B cell (primary cell): ENCODE measurements around the gene ITPKB. TPM values are rescaled to one million over a fixed set of nuclear protein-coding genes. Genes with fewer than 3 reads are reported as not detected.

Experiments used
- ATAC-seq: fragments of 200-7000 bp; cut with Tn5 transposase; one replicate; pipeline ENCODE4 v1.10.0; 2021; ENCODE audit warnings: low read depth, mild to moderate bottlenecking, moderate number of reproducible peaks, moderate library complexity
- CTCF ChIA-PET: fragments of 350-600 bp; sonication (Branson Sonifier 250); formaldehyde crosslinking; loops from one replicate; lab custom pipeline; 2021; ENCODE audit warnings: antibody characterized with exemption, inconsistent platforms; lab: Charles Lee
- POLR2A ChIA-PET: fragments of 350-600 bp; sonication (Branson Sonifier 250); formaldehyde crosslinking; loops from one replicate; lab custom pipeline; 2021; ENCODE audit warnings: antibody characterized with exemption; lab: Charles Lee
- DNase-seq: peaks from one replicate; pipeline ENCODE4 v3.0.0; 2013
- H2AFZ ChIP-seq: 2 replicates; pipeline ENCODE4 v1.6.1; 2012; ENCODE audit warnings: mild to moderate bottlenecking, low read depth, low read length; ENCODE audit not compliant: insufficient read depth, poor library complexity, severe bottlenecking
- H3K27ac ChIP-seq, 2 donors: 1 replicate in 1 of 2; 2 replicates in 1 of 2; pipeline ENCODE4 v1.5.1; 2012 to 2013; ENCODE audit warnings: low read length in 2 of 2, mild to moderate bottlenecking in 2 of 2, moderate library complexity in 1 of 2
- H3K27me3 ChIP-seq, 4 experiments: fragments of 200-600 bp in 1 of 4; sonication (generic) in 1 of 4; replicated peaks in 1 of 4; 1 replicate in 2 of 4; 2 replicates in 2 of 4; pipeline versions ENCODE4 v1.6.1 to v1.7.0; 2013 to 2016; ENCODE audit warnings: low read length in 3 of 4, mild to moderate bottlenecking in 2 of 4, mixed read lengths in 1 of 4, moderate library complexity in 1 of 4; ENCODE audit not compliant: insufficient read depth in 4 of 4, control insufficient read depth in 3 of 4; ENCODE audit errors: control extremely low read depth in 1 of 4
- H3K36me3 ChIP-seq, 2 experiments: replicated peaks in 1 of 2; 1 replicate in 1 of 2; 2 replicates in 1 of 2; pipeline versions ENCODE4 v1.6.1 to v1.7.1; 2013; ENCODE audit warnings: low read length in 1 of 2; ENCODE audit not compliant: insufficient read depth in 2 of 2, control insufficient read depth in 1 of 2; ENCODE audit errors: control extremely low read depth in 1 of 2, extremely low read depth in 1 of 2
- H3K4me1 ChIP-seq, 2 donors: fragments of 200-600 bp in 1 of 2; sonication (generic) in 1 of 2; 1 replicate in 1 of 2; 2 replicates in 1 of 2; pipeline versions ENCODE4 v1.5.1 to v1.6.1; 2013 to 2017; ENCODE audit warnings: low read length in 2 of 2; ENCODE audit not compliant: control insufficient read depth in 2 of 2, insufficient read depth in 2 of 2
- H3K4me2 ChIP-seq: replicated peaks from 2 replicates; pipeline ENCODE3; 2012; ENCODE audit warnings: mild to moderate bottlenecking, low read depth, low read length; ENCODE audit not compliant: poor library complexity, severe bottlenecking
- H3K4me3 ChIP-seq, 5 experiments: fragments of 200-600 bp in 1 of 5; sonication (generic) in 1 of 5; 1 replicate in 3 of 5; 2 replicates in 2 of 5; pipeline versions ENCODE4 v1.5.1 to v1.7.0; 2011 to 2016; ENCODE audit warnings: low read length in 4 of 5, mild to moderate bottlenecking in 4 of 5, low read depth in 2 of 5, control low read depth in 1 of 5, moderate library complexity in 1 of 5; ENCODE audit not compliant: insufficient read depth in 1 of 5; ENCODE audit errors: control extremely low read depth in 1 of 5, extremely low read depth in 1 of 5
- H3K79me2 ChIP-seq: fragments of 200-600 bp; sonication (generic); one replicate; pipeline ENCODE4 v1.6.0; 2016; ENCODE audit warnings: low read length; ENCODE audit not compliant: control insufficient read depth, insufficient read depth
- H3K9ac ChIP-seq: fragments of 200-600 bp; sonication (generic); 2 replicates; pipeline ENCODE4 v1.6.1; 2017; ENCODE audit warnings: mild to moderate bottlenecking, low read length, moderate library complexity
- H3K9me3 ChIP-seq, 3 donors: one replicate each; pipeline versions ENCODE4 v1.6.1 to v1.7.1; 2013; ENCODE audit warnings: low read length in 2 of 3; ENCODE audit not compliant: control insufficient read depth in 2 of 3, insufficient read depth in 1 of 3; ENCODE audit errors: control extremely low read depth in 1 of 3
- H4K20me1 ChIP-seq: 2 replicates; pipeline ENCODE4 v1.6.0; 2012; ENCODE audit warnings: mild to moderate bottlenecking, low read length; ENCODE audit not compliant: insufficient read depth, control insufficient read depth, poor library complexity, severe bottlenecking
- H3K27ac Mint-ChIP-seq: one replicate; pipeline ENCODE4 v1.8.0; 2021; ENCODE audit warnings: mixed read lengths
- H3K27me3 Mint-ChIP-seq: one replicate; pipeline ENCODE4 v1.8.0; 2021; ENCODE audit warnings: mixed read lengths
- H3K4me1 Mint-ChIP-seq: one replicate; pipeline ENCODE4 v1.8.0; 2021; ENCODE audit warnings: mixed read lengths
- H3K4me3 Mint-ChIP-seq: one replicate; pipeline ENCODE4 v1.8.0; 2021; ENCODE audit warnings: mixed read lengths
- H3K9me3 Mint-ChIP-seq: one replicate; pipeline ENCODE4 v1.8.0; 2022; ENCODE audit warnings: mixed read lengths; ENCODE audit not compliant: insufficient read depth
- CTCF ChIP-seq: fragments of 200-600 bp; IDR thresholded peaks from one replicate; pipeline ENCODE4 v1.8.0; 2022; ENCODE audit warnings: antibody characterized with exemption, mild to moderate bottlenecking
- EZH2 ChIP-seq: IDR thresholded peaks from 2 replicates; pipeline ENCODE4 v1.6.1; 2012; ENCODE audit warnings: borderline replicate concordance, low read depth, mild to moderate bottlenecking, moderate library complexity, low read length; ENCODE audit not compliant: insufficient read depth, poor library complexity, severe bottlenecking
- WGBS: methylation state at CpG from one replicate; pipeline ENCODE4 v1.1.5; 2013; ENCODE audit warnings: missing lambda C conversion rate; ENCODE audit not compliant: insufficient coverage; 5-methylcytosine and 5-hydroxymethylcytosine counted together
- intact Hi-C: fragments of 100-400 bp; cut with micrococcal nuclease; formaldehyde crosslinking; loops from one replicate; pipeline ENCODE4 v1.10.0; 2022
- polyA plus RNA-seq: library from polyadenylated mRNA; depleted of rRNA; stranded (reverse); fragments of >200 nt; gene quantifications from 2 replicates; pipeline ENCODE4 v1.2.3, GENCODE V29; 2012
- total RNA-seq, 2 donors: library from RNA; stranded (reverse); fragments of 120-200 nt in 1 of 2; gene quantifications; 1 replicate in 1 of 2; 2 replicates in 1 of 2; pipeline versions ENCODE4 v1.2.3 to v1.2.4, GENCODE V29; 2013 to 2022

Gene ITPKB
- total and polyA plus RNA-seq, 2 donors (not counting 1 experiment from before 2014, with no cell fraction given) = 21.8 to 93.5 TPM

GRCh38 chr1:226638001-226638601 is 101.0 kb downstream of the ITPKB start:
- Histone ChIP-seq H3K4me1 (peaks cover 45 to 75% of the 10 kb centered on the region in 2 donors), H2AFZ (no peak overlapping the region), H3K9me3 (no peaks in the 10 kb centered on the region), H3K9ac (no peak overlapping the region), H3K4me2 (no peak overlapping the region), H3K36me3 (peaks cover 0 to 67% of the 10 kb centered on the region in 2 experiments), H3K27me3 (no peaks in the 10 kb centered on the region), H3K4me3 (no peak overlapping the region), H3K27ac (no peak overlapping the region), H3K79me2 (peaks cover 11% of the 10 kb centered on the region), H4K20me1 (peaks cover 8% of the 10 kb centered on the region)
- H3K27ac Mint-ChIP-seq = peak overlapping the region; percentile 20
- TF ChIP-seq CTCF (no peak), EZH2 (no peak)
- CTCF ChIA-PET = interaction anchor here (0.9 to 16.3 kb wide), 6 partner anchors 9 to 188 kb away, joined by 3 to 278 read pairs (median 4); no protein-coding TSS in a partner anchor
- H3K9me3 Mint-ChIP-seq = no peaks in the 10 kb centered on the region
- H3K4me1 Mint-ChIP-seq = peaks cover 74% of the 10 kb centered on the region
- DNase-seq (no peak), ATAC-seq (no peak)
- WGBS = 92% methylated on average over 10 of the region's 10 CpGs
- H3K4me3 Mint-ChIP-seq = no peak overlapping the region
- POLR2A ChIA-PET = interaction anchor here (0.8 to 1.2 kb wide), 3 partner anchors 22 to 50 kb away, joined by 3 to 4 read pairs (median 3); no protein-coding TSS in a partner anchor
- H3K27me3 Mint-ChIP-seq = no peaks in the 10 kb centered on the region
- intact Hi-C loops = no loop called here
